Epidermal melanocyte (primary cell): ENCODE results near the gene PDZD4.

Experiments used
- DNase-seq: peaks from one replicate; pipeline ENCODE4 v3.0.0; 2011; ENCODE audit warnings: low spot score; ENCODE audit not compliant: insufficient read length

The PDZD4 gene

DNA sequence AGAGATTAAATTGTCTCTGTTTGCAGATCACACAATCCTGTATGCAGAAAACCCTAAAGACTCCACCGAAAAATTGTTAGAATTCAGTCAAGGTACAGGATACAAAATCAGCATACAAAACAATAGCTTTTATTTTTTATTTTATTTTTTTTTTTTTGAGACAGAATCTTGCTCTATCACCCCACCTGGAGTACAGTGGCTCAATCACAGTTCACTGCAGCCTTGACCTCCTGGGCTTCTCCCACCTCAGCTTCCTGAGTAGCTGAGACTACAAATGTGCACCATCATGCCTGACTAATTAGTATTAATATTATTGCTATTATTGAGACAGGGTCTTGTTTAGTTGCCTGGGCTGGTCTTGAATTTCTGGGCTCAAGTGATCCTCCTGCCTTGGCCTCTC lies 75.2 kb downstream of the PDZD4 start:
- DNase-seq, result no peak
